Memory B cell (primary cell): ENCODE data around the gene SETD4.

Experiments
- ATAC-seq: fragments of 150-1000 bp; cut with Tn5 transposase; 2 replicates; pipeline ENCODE4 v1.10.0; 2021; ENCODE audit warnings: low read depth, mild to moderate bottlenecking, moderate library complexity
- DNase-seq, 2 donors: peaks; one replicate each; pipeline ENCODE4 v3.0.0; 2022; ENCODE audit warnings: low spot score in 2 of 2
- H3K27ac Mint-ChIP-seq: one replicate; pipeline ENCODE4 v1.8.0; 2022; ENCODE audit warnings: mild to moderate bottlenecking, moderate library complexity, mixed read lengths
- H3K27me3 Mint-ChIP-seq: one replicate; pipeline ENCODE4 v1.8.0; 2022; ENCODE audit warnings: mixed read lengths
- H3K36me3 Mint-ChIP-seq: one replicate; pipeline ENCODE4 v1.8.0; 2022; ENCODE audit warnings: mild to moderate bottlenecking, mixed read lengths
- H3K4me1 Mint-ChIP-seq: one replicate; pipeline ENCODE4 v1.8.0; 2022; ENCODE audit warnings: mixed read lengths
- H3K4me3 Mint-ChIP-seq: one replicate; pipeline ENCODE4 v1.8.0; 2022; ENCODE audit warnings: mild to moderate bottlenecking, moderate library complexity, mixed read lengths
- H3K9me3 Mint-ChIP-seq: one replicate; pipeline ENCODE4 v1.8.0; 2022; ENCODE audit warnings: mixed read lengths

The SETD4 gene

GRCh38 chr21:36024782-36025181 is 35.5 kb downstream of the SETD4 start:
- H3K4me3 Mint-ChIP-seq: no peak overlapping the region
- peaks cover 2% of the 10 kb centered on the region for H3K9me3 Mint-ChIP-seq

DNA sequence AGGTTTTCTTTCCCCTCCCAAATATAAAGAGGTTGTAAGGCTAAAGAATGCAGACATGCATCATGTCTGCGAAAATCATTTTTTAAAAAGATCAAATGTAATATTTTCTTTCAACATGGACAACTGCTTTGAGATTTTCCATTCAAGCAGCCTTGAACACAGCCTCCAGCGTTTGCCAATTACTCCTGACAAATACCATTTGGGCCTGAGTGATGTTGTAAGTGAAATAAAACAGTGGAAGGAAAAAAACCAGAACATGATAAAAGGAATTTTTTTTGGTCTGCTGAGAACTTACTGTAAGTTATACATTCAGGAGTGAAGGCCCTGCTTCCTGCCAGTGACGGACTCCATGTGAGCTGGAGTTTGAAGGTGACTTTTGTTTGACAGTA is 37.2 kb downstream of the SETD4 start:
- peaks cover 2% of the 10 kb centered on the region for H3K36me3 Mint-ChIP-seq
- H3K27ac Mint-ChIP-seq: no peak overlapping the region

More at GRCh38 chr21:36024782-36025181, 35.5 kb downstream of the SETD4 start:
- H3K4me1 Mint-ChIP-seq: peaks cover 16% of the 10 kb centered on the region
- no peak overlapping the region for H3K27ac Mint-ChIP-seq
- H3K36me3 Mint-ChIP-seq: peaks cover 2% of the 10 kb centered on the region
- no peak for ATAC-seq
- H3K27me3 Mint-ChIP-seq: no peaks in the 10 kb centered on the region
- no peak for DNase-seq

GRCh38 chr21:36022427-36023091 is 37.8 kb downstream of the SETD4 start:
- Mint-ChIP-seq H3K4me3 (no peak overlapping the region), H3K9me3 (peaks cover 2% of the 10 kb centered on the region), H3K36me3 (peaks cover 2% of the 10 kb centered on the region), H3K27ac (no peak overlapping the region), H3K4me1 (peaks cover 11% of the 10 kb centered on the region), H3K27me3 (no peaks in the 10 kb centered on the region)
- no peak for DNase-seq
- no peak for ATAC-seq

More for the DNA sequence above, 37.2 kb downstream of the SETD4 start:
- no peaks in the 10 kb centered on the region for H3K27me3 Mint-ChIP-seq
- H3K4me1 Mint-ChIP-seq: peaks cover 11% of the 10 kb centered on the region
- H3K9me3 Mint-ChIP-seq: peaks cover 2% of the 10 kb centered on the region
- ATAC-seq (no peak), DNase-seq (no peak)
- H3K4me3 Mint-ChIP-seq: no peak overlapping the region

DNA sequence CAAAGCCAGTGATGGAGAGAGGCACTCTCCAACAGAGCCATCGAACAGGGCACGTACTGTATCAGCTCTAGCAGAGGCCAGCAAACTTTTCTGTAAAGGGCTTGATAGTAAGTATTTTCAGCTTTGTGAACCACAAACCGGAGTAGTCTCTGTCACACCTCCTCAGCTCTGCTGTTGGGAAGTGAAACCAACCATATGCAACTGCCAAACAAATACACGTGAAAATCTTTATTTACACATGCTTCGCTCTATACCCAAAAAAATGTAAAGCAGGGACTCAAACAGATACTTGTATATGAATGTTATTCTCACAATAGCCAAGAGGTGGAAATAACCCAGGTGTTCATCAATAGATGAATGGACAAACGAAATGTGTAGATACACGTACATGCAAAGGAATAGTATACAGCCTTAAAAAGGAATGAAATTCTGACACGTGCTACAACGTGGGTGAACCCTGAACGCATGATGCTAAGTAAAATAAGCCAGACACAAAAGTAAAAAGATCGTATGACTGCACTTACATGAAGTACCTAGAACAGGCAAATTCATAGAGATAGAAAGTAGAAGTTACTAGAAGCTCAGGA is 39.0 kb downstream of the SETD4 start:
- Mint-ChIP-seq H3K27ac (no peak overlapping the region), H3K4me1 (peaks cover 11% of the 10 kb centered on the region), H3K9me3 (peaks cover 2% of the 10 kb centered on the region), H3K4me3 (no peak overlapping the region), H3K36me3 (peaks cover 2% of the 10 kb centered on the region), H3K27me3 (no peaks in the 10 kb centered on the region)
- no peak for DNase-seq
- peak; percentile 70 for ATAC-seq

GRCh38 chr21:36015045-36015444 is 45.3 kb downstream of the SETD4 start:
- DNase-seq (no peak), ATAC-seq (no peak)
- H3K36me3 Mint-ChIP-seq: no peaks in the 10 kb centered on the region
- H3K27me3 Mint-ChIP-seq: peaks cover 7% of the 10 kb centered on the region
- no peak overlapping the region for H3K27ac Mint-ChIP-seq
- H3K4me3 Mint-ChIP-seq: no peak overlapping the region
- no peaks in the 10 kb centered on the region for H3K9me3 Mint-ChIP-seq
- no peaks in the 10 kb centered on the region for H3K4me1 Mint-ChIP-seq

DNA sequence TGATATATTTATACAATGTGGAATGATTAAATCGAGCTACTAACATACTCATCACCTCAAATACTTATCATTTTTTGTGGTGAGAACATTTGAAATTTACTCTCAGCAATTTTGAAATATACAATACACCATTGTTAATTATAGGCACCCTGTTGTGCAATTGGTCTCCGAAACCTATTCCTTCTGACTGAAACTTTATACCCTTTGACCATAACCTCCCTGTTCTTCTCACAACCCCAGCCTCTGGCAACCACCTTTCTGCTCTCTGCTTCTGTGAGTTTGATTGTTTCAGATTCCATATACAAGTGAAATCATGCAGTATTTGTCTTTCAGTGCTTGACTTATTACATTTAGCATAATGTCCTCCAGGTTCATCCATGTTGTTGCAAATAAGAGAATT is 49.5 kb downstream of the SETD4 start:
- H3K27ac Mint-ChIP-seq: no peak overlapping the region
- no peaks in the 10 kb centered on the region for H3K9me3 Mint-ChIP-seq
- no peak for ATAC-seq
- no peak overlapping the region for H3K4me3 Mint-ChIP-seq
- peaks cover 7% of the 10 kb centered on the region for H3K27me3 Mint-ChIP-seq
- no peaks in the 10 kb centered on the region for H3K4me1 Mint-ChIP-seq
- DNase-seq: no peak
- H3K36me3 Mint-ChIP-seq: no peaks in the 10 kb centered on the region

GRCh38 chr21:36008505-36008904 is 51.8 kb downstream of the SETD4 start:
- Mint-ChIP-seq H3K4me3 (no peak overlapping the region), H3K9me3 (peaks cover under 1% of the 10 kb centered on the region), H3K27me3 (peaks cover 2% of the 10 kb centered on the region), H3K4me1 (no peaks in the 10 kb centered on the region), H3K36me3 (no peaks in the 10 kb centered on the region), H3K27ac (no peak overlapping the region)
- ATAC-seq (no peak), DNase-seq (no peak)

GRCh38 chr21:36005879-36006400 is 54.4 kb downstream of the SETD4 start:
- Mint-ChIP-seq H3K4me1 (no peaks in the 10 kb centered on the region), H3K4me3 (no peak overlapping the region), H3K27ac (no peak overlapping the region), H3K27me3 (peaks cover 5% of the 10 kb centered on the region), H3K36me3 (no peaks in the 10 kb centered on the region), H3K9me3 (peaks cover 2% of the 10 kb centered on the region)
- ATAC-seq: no peak
- no peak for DNase-seq

GRCh38 chr21:36005018-36005417 is 55.3 kb downstream of the SETD4 start:
- Mint-ChIP-seq H3K27me3 (peaks cover 5% of the 10 kb centered on the region), H3K27ac (no peak overlapping the region), H3K36me3 (no peaks in the 10 kb centered on the region), H3K4me3 (no peak overlapping the region), H3K4me1 (no peaks in the 10 kb centered on the region), H3K9me3 (peaks cover 2% of the 10 kb centered on the region)
- ATAC-seq (no peak), DNase-seq (no peak)

GRCh38 chr21:36004441-36004840 is 55.9 kb downstream of the SETD4 start:
- H3K36me3 Mint-ChIP-seq: no peaks in the 10 kb centered on the region
- H3K4me3 Mint-ChIP-seq: no peak overlapping the region
- no peaks in the 10 kb centered on the region for H3K4me1 Mint-ChIP-seq
- no peak overlapping the region for H3K27ac Mint-ChIP-seq
- H3K27me3 Mint-ChIP-seq: peaks cover 9% of the 10 kb centered on the region
- H3K9me3 Mint-ChIP-seq: peaks cover 2% of the 10 kb centered on the region
- DNase-seq (no peak), ATAC-seq (no peak)

GRCh38 chr21:36003776-36004175 is 56.5 kb downstream of the SETD4 start:
- Mint-ChIP-seq H3K9me3 (peaks cover 2% of the 10 kb centered on the region), H3K4me3 (no peak overlapping the region), H3K27me3 (peaks cover 10% of the 10 kb centered on the region), H3K36me3 (no peaks in the 10 kb centered on the region), H3K27ac (no peak overlapping the region), H3K4me1 (no peaks in the 10 kb centered on the region)
- DNase-seq (no peak), ATAC-seq (no peak)

- peaks cover 16% of the 10 kb centered on the region for H3K27me3 Mint-ChIP-seq
- no peaks in the 10 kb centered on the region for H3K36me3 Mint-ChIP-seq
- no peaks in the 10 kb centered on the region for H3K9me3 Mint-ChIP-seq
- no peaks in the 10 kb centered on the region for H3K4me1 Mint-ChIP-seq
- no peak for ATAC-seq
- DNase-seq: no peak
- H3K27ac Mint-ChIP-seq: no peak overlapping the region
- no peak overlapping the region for H3K4me3 Mint-ChIP-seq
Measured at GRCh38 chr21:35996217-35996616, 64.1 kb downstream of the SETD4 start.

DNA sequence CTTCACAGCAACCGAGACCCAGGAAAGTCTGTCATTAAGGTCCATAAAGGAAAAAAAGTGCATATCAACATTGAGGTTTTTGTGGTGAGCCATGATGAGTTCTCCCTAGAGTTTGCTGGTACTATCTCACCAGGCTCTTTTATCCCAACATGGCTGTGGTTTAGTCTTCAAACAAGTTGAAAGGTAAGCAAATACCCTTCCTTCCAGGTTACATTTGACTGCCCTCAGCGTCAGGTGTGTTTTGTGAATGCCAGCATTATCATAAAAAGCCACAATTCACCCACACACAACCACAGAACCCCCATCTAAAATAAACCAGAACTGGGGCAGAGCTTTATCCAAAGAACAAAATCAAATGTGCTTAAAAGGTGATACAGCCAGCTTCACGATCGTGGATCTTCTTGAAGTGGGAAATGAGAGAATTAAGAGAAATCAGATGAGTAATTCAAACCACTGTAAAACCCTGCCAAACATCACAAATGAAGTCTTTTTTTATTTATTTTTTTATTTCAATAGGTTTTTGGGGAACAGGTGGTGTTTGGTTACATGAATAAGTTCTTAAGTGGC is 64.7 kb downstream of the SETD4 start:
- no peak overlapping the region for H3K4me3 Mint-ChIP-seq
- peaks cover 16% of the 10 kb centered on the region for H3K27me3 Mint-ChIP-seq
- no peak for ATAC-seq

DNA sequence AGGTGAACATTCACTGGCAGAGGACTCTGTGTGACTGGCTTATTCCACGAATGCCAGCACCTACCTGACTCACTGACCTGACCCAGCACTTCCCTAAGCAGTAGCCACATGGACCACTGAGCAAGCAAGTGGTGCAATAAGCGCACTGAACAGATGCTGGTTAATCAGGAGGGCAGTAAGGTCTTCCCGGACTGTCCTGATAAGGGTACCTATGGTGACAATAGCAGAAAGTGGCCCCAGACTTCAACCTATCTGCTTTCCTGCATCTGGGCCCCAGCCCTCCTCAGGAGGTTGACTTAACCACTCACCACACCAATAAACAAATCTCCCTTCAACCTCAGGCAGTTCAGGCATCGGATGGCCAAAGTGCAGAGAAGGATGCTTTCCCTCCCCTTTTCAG is 65.7 kb downstream of the SETD4 start:
- Mint-ChIP-seq H3K4me1 (no peaks in the 10 kb centered on the region), H3K27me3 (peaks cover 13% of the 10 kb centered on the region), H3K36me3 (no peaks in the 10 kb centered on the region), H3K4me3 (no peak overlapping the region), H3K27ac (no peak overlapping the region), H3K9me3 (no peaks in the 10 kb centered on the region)
- DNase-seq (no peak), ATAC-seq (no peak)

More for the DNA sequence above, 64.7 kb downstream of the SETD4 start:
- Mint-ChIP-seq H3K36me3 (no peaks in the 10 kb centered on the region), H3K27ac (no peak overlapping the region), H3K4me1 (no peaks in the 10 kb centered on the region), H3K9me3 (no peaks in the 10 kb centered on the region)
- DNase-seq: no peak
